KBM-7 (cell line): ENCODE measurements around the gene CERS6.

Experiments
- DNase-seq: peaks from one replicate; pipeline ENCODE4 v3.0.0-alpha.2; 2015
- in situ Hi-C: fragments of 300-500 bp; cut with MboI; formaldehyde crosslinking; loops from 2 replicates; pipeline ENCODE4 v1.14.3; 2020; ENCODE audit warnings: low sequenced_read_pairs, low pct_unique_long_range_greater_than_20kb, mixed read lengths

Gene CERS6

GRCh38 chr2:168671932-168672331 is 215.9 kb downstream of the CERS6 start:
- no peak for DNase-seq
- in situ Hi-C loops: no loop called here

- in situ Hi-C loops: no loop called here
- DNase-seq: no peak
These were observed 217.5 kb downstream of the CERS6 start for GRCh38 chr2:168673265-168674189.

DNA sequence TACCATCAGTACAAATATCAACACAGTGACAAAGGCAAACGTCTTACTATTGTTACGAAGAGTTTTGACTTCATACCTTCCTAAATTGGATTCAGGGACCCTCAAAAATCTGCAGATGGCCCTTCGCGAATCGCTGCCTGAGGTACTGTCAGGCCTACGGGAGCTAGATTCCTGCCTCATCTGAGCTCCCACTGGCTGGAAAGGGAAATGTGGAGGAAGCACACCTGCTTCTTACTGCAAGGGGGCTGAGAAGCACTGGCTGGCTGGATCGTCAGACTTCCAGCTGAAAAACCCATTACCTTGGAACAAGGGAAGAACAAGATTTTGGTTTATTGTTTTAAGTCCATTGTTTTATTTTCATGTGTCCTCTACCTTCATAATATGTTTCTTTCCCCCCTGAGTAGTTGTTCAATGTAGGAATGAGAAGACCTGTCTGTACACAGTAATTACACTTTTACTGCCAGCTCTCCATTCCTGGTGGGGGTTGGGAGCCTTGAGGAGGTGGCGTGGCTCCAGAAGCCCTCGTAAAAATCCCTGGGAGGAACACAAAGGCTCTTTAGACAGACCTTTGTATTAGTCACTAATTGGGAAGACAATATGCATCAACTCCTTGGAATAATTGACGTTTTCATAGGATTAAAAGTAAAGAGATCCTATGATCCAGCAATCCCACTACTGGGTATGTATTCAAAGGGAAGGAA is 222.2 kb downstream of the CERS6 start:
- DNase-seq: no peak
- in situ Hi-C loops: loop anchor here (25.0 kb wide), 1 partner anchor 341 kb away; no protein-coding TSS in a partner anchor

DNA sequence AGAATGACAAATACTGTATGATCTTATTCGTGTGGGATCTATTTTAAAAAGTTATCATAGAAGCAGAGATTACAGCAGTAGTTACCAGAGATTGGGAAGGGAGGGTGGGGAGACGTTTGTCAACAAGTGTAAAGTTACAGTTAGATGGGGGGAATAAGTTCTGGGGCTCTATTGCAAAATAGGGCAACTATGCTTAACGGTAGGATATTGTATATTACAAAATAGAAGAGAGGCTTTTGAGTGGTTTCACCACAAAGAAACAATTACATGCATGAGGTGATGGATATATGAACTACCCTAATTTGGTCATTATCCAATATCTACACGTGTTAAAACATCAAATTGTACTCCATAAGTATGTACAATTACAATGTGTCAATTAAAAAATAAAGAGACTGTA is 223.0 kb downstream of the CERS6 start:
- in situ Hi-C loops: loop anchor here (25.0 kb wide), 1 partner anchor 342 kb away; no protein-coding TSS in a partner anchor
- no peak for DNase-seq

DNA sequence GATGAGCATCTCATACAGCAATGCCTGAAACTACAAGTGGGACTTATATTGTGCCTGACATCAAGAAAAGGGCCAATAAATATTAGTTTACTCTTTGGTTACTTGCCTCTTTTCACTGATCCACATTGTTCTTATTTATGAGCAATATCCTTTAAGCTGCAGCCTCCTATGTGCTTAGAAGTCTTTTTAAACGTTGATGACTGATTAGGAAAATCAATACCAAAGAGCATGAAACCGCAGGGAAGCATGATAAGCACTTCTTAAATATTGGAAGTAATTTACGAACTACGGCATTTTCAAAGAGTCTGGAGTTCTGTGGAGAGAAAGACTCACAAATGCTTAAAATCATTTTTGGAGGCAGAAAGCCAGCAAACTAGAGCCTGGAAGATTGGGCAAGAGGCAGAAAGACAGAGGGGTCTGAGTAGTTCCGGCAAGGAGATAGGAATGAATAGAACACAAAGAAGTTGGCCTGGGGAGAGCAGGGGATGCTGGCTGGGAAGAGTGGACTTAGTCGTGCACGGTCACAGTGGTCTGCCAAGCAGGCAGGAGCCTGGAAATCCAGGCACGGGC is 223.8 kb downstream of the CERS6 start:
- no peak for DNase-seq
- in situ Hi-C loops: loop anchor here (25.0 kb wide), 1 partner anchor 343 kb away; no protein-coding TSS in a partner anchor

GRCh38 chr2:168683996-168684395 is 227.9 kb downstream of the CERS6 start:
- in situ Hi-C loops: loop anchor here (25.0 kb wide), 1 partner anchor 347 kb away; no protein-coding TSS in a partner anchor
- no peak for DNase-seq

DNA sequence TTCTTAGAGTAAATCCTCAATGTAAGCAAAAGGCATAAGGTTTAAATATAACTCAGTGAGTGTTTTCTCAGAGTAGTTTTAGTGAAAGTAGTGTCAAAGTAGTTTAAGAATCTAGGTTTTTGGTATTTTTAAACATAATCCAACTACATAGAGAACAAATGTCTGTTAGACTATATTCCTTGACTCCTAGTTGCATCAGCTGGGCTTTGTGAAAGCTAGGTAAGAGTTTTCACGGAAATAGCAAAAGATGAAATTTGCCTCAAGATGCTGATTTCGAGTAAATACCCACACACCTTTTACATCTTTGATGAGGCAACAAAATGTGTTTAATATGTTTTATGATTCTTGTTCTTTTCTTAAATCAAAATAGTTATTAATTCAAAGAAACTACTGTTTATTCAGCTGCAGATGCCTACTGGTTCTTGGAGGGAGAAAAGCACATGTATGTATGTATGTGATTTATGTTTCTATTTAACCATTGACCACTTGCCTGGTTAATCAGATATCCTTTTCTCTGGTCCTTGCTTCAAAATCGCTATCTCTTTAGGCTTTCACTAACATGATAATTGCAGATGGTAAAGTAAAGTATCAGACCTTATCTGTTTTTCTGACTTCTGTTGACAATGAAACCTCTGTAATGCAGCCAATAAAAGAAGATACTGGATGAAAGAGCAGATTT is 229.0 kb downstream of the CERS6 start:
- in situ Hi-C loops: loop anchor here (25.0 kb wide), 1 partner anchor 348 kb away; no protein-coding TSS in a partner anchor
- DNase-seq: no peak

- in situ Hi-C loops: loop anchor here (25.0 kb wide), 1 partner anchor 349 kb away; no protein-coding TSS in a partner anchor
- peak; percentile 77 for DNase-seq
These were observed 229.8 kb downstream of the CERS6 start for GRCh38 chr2:168685600-168686451.

DNA sequence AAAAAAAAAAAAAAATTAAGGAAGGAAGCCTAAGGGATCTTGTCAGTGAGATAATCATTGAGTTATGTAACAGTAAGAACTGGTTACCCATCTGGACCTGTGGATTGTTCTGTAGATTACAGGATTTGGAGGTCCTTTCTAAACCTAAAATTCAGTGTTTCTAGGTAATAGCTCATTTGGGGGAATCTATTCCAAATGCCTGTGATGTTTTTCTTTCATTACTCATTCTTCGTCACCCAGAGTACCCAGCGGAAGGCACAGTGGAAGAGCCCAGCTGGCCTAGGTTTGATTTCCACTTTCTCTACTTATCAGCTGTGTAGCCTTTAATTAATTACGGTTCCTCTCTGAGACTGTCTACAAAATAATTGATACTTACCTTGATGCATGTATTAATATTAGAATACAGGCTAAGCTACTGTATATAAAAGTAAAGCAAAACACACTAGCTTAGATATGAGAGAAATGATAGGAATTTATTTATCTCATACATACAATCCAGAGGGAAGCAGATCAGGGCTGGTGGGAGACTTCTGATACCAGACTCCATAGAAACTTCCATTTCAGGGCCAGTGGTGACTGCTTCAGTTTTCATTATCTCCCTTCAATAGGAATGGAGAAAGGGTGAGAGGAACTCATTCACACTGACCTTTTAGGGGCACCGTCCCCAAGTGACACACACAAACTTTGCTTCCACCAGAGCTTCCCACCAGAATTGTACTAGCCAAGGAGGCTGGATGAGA is 230.6 kb downstream of the CERS6 start:
- no peak for DNase-seq
- in situ Hi-C loops: loop anchor here (25.0 kb wide), 1 partner anchor 349 kb away; no protein-coding TSS in a partner anchor

DNA sequence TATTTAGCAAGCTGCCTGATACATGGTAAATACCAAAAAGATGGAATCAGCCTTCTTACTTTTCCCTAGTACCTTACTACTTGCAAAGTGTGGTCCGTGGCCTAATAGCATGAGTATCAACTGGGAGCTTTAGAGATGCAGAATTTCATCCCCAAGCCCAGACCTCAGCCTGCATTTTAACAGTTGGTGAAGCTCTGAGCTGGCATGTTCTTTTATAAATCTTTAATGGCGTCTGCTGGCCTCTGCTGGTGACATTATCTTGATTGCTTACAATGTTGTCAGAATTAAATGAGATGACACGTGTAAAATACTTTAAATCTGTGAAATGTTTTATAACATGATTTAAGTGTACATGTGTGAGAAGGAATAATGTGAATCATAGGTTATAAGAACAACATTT is 231.2 kb downstream of the CERS6 start:
- DNase-seq: peak; percentile 27
- in situ Hi-C loops: loop anchor here (25.0 kb wide), 1 partner anchor 350 kb away; no protein-coding TSS in a partner anchor

GRCh38 chr2:168690381-168690885 is 234.4 kb downstream of the CERS6 start:
- no peak for DNase-seq

DNA sequence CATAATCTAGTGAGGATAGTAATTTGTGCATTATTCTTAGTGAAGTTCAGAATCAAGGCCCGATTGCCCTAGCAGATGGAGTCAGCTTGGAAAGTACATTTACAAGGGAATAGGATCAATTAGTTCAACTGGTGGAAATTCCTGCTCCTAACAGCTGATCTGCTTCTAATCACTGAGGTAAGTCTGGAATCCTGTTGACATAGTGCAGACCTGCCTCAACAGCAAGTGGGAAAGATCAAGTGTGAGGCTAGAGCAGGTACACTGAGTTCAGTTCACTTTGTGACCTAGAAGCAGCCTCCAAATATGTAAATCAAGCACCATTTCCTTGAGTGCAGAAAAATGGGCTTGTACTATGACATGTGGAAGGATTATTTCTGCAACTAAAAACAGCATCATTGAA is 235.1 kb downstream of the CERS6 start:
- no peak for DNase-seq
- in situ Hi-C loops: loop anchor here (25.0 kb wide), 1 partner anchor 354 kb away; no protein-coding TSS in a partner anchor

More at GRCh38 chr2:168690381-168690885, 234.4 kb downstream of the CERS6 start:
- in situ Hi-C loops: loop anchor here (25.0 kb wide), 1 partner anchor 353 kb away; no protein-coding TSS in a partner anchor

DNA sequence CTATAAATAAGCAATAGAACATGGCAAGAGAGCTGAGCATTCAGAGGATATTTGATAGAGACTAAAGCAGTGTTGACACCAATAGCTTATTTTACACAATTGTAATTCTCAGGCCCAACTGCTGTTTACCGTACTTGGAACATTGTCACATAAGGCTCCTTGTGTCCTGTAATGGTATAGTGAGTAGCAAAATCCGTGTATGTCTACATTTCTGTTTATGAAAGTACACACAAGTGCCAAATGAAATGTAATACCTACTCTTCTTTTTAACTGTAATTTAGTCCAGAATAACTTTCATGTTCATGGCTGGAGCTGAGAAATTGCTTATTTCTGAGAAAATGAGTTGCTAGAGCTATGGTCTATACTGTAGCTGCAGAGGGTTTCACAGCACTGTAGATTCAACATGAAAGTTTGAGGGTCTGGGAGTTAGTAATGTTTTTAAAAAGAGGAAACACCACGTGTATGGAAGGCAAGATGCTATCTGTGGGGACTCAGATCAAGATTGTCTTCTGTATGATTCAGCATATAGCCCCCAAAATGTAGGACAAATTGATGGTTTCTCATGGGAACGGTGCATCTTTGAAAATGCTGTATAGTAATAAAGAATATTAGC is 236.2 kb downstream of the CERS6 start:
- in situ Hi-C loops: loop anchor here (25.0 kb wide), 1 partner anchor 355 kb away; no protein-coding TSS in a partner anchor
- no peak for DNase-seq

DNA sequence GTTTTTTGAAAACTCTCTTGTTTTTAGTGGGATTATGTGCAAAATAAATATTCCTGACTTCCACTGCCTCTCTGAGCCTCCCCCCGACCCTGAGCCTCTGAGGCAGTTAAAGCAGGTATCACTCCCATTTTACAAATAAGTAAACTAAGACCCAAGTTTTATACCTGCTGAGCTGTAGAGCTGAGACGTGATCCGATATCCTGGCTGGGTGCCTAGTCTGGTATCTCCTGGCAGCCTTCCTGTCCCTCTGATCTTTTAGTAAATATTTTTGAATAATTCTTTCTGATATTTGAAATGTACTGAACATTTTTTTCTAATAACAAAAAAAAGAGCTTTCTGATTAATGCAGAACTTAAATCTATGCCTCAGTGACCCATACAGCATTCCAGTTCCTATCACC is 238.1 kb downstream of the CERS6 start:
- in situ Hi-C loops: loop anchor here (25.0 kb wide), 1 partner anchor 357 kb away; no protein-coding TSS in a partner anchor
- no peak for DNase-seq

DNA sequence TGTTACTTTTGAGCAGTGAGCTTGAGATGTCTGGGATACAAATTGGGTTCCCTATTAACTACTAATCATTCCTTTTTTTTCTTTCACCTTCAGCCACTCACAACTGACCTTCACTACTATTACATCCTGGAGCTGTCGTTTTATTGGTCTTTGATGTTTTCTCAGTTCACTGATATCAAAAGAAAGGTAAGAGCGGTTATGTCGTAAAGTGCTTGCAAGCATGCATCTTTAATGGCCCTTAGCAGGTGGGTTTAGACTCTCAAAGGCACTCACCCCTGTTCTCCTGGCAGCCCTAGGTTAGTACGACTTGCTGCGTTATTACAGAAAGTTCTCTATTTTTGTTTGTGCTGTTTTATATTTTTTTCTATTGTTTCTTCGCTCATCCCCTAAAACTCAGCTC is 238.8 kb downstream of the CERS6 start:
- DNase-seq: no peak
- in situ Hi-C loops: loop anchor here (25.0 kb wide), 1 partner anchor 358 kb away; no protein-coding TSS in a partner anchor

- no peak for DNase-seq
- in situ Hi-C loops: loop anchor here (25.0 kb wide), 1 partner anchor 360 kb away; no protein-coding TSS in a partner anchor
These were observed 241.6 kb downstream of the CERS6 start for GRCh38 chr2:168697668-168698121.
